Measurements from ENCODE around the gene DNAI7.

Gene DNAI7

DNA sequence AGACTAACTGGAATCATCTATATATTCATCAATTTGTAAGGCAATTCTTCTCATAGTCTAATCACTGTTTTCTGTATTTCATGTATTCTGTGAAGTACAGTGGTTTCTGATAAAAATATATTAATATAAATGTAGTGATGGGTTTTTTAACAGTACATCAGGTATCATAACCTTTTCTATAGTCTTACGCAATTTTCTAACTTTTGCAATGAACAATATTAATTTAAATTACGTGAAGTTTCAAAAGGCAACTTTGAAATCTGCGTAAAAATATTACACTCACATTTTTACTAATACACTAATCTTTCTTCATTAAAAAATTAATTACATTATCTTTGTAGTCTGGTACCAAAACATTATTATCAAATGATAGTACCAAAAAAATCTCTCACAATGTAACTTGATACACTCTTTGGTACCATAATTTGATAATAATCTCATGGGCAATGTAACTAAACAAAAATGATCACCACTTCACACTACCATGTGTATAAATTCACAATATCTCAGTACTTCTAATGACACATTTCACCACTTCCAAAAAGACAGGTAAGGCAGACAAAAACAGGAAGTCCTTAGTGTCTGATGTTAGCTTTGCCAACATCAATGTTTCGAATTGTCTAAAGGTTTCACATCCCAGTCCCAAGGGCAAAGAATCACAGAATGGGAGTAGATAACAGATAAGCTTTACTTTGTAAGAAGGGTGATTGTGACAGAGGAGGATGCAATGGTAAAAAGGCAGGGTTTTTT is 8.7 kb downstream of the DNAI7 start:
- H3K27ac ChIP-seq (ENCODE audit: low read depth, low read length): no peak overlapping the region
- no peak overlapping the region for H3K4me3 ChIP-seq (ENCODE audit: low read depth in 1 of 2, low read length in 2 of 2)

DNA sequence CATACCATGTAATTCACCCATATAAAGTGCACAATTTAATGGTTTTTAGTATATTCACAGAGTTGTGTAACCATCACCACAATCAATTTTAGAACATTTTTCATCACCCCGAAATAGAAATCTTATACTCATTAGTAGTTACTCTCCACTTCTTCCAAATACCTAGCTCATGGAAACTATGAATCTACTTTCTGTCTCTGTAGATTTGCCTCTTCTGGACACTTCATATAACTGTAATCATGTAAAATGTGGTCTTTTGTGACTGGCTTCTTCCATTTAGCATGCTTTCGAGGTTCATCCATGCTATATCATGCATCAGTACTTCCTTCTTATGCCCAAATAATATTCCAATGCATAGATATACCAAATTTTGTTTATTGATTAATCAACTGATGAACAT is 10.8 kb downstream of the DNAI7 start:
- Histone ChIP-seq H3K4me3 (ENCODE audit: low read depth in 1 of 2, low read length in 2 of 2) (no peak overlapping the region), H3K9ac (ENCODE audit: low read depth in 1 of 2, low read length in 2 of 2) (no peak overlapping the region), H3K4me1 (ENCODE audit: control insufficient read depth in 1 of 2, insufficient read depth in 2 of 2, low read length in 2 of 2) (no peaks in the 10 kb centered on the region), H3K9me3 (ENCODE audit: control insufficient read depth in 1 of 2, low read length in 2 of 2) (no peaks in the 10 kb centered on the region), H3K27ac (ENCODE audit: low read depth, low read length) (no peak overlapping the region), H3K36me3 (ENCODE audit: control insufficient read depth in 1 of 2, insufficient read depth in 2 of 2, low read length in 2 of 2) (no peaks in the 10 kb centered on the region), H3K27me3 (ENCODE audit: control insufficient read depth in 1 of 2, insufficient read depth in 2 of 2, low read length in 2 of 2) (no peaks in the 10 kb centered on the region)

More for the DNA sequence above, 8.7 kb downstream of the DNAI7 start:
- Histone ChIP-seq H3K4me1 (ENCODE audit: control insufficient read depth in 1 of 2, insufficient read depth in 2 of 2, low read length in 2 of 2) (no peaks in the 10 kb centered on the region), H3K27me3 (ENCODE audit: control insufficient read depth in 1 of 2, insufficient read depth in 2 of 2, low read length in 2 of 2) (no peaks in the 10 kb centered on the region), H3K36me3 (ENCODE audit: control insufficient read depth in 1 of 2, insufficient read depth in 2 of 2, low read length in 2 of 2) (no peaks in the 10 kb centered on the region), H3K9ac (ENCODE audit: low read depth in 1 of 2, low read length in 2 of 2) (no peak overlapping the region), H3K9me3 (ENCODE audit: control insufficient read depth in 1 of 2, low read length in 2 of 2) (no peaks in the 10 kb centered on the region)

DNA sequence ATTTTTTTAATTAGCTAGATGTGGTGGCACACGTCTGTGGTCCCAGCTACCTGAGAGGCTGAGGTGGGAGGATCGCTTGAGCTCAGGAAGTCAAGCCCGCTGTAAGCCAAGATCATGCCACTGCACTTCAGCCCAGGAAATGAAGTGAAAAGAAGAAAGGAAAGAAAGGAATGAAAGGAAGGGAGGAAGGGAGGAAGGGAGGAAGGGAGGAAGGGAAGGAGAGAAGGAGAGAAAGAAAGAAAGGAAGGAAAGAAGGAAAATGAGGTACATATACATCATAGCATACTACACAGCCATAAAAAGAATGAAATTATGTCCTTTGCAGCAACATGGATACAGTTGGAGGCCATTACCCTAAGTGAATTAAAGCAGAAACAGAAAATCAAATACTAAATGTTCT is 12.2 kb downstream of the DNAI7 start:
- Histone ChIP-seq H3K4me1 (ENCODE audit: control insufficient read depth in 1 of 2, insufficient read depth in 2 of 2, low read length in 2 of 2) (no peaks in the 10 kb centered on the region), H3K4me3 (ENCODE audit: low read depth in 1 of 2, low read length in 2 of 2) (no peak overlapping the region), H3K27ac (ENCODE audit: low read depth, low read length) (no peak overlapping the region), H3K36me3 (ENCODE audit: control insufficient read depth in 1 of 2, insufficient read depth in 2 of 2, low read length in 2 of 2) (no peaks in the 10 kb centered on the region), H3K9ac (ENCODE audit: low read depth in 1 of 2, low read length in 2 of 2) (no peak overlapping the region), H3K9me3 (ENCODE audit: control insufficient read depth in 1 of 2, low read length in 2 of 2) (no peaks in the 10 kb centered on the region), H3K27me3 (ENCODE audit: control insufficient read depth in 1 of 2, insufficient read depth in 2 of 2, low read length in 2 of 2) (no peaks in the 10 kb centered on the region)

DNA sequence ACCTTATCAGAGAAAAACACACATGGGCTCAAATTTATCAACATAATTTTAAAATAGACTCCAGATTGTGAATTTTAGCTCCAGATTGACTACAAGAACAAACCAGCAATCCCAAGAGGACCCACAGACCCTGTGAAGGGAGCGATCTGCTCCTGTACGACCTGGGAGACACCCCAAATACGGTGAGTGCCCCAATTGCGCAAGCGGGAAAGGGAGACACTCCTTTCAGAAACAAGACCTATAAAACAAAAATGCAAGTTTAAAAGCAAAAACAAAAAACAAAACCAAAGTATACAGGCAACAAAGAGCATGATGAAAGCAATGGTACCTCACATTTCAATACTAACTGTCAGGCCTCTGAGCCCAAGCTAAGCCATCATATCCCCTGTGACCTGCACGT is 32.1 kb downstream of the DNAI7 start:
- Histone ChIP-seq H3K4me3 (ENCODE audit: low read depth in 1 of 2, low read length in 2 of 2) (no peak overlapping the region), H3K4me1 (ENCODE audit: control insufficient read depth in 1 of 2, insufficient read depth in 2 of 2, low read length in 2 of 2) (no peaks in the 10 kb centered on the region), H3K27me3 (ENCODE audit: control insufficient read depth in 1 of 2, insufficient read depth in 2 of 2, low read length in 2 of 2) (no peaks in the 10 kb centered on the region), H3K27ac (ENCODE audit: low read depth, low read length) (no peak overlapping the region), H3K9ac (ENCODE audit: low read depth in 1 of 2, low read length in 2 of 2) (no peak overlapping the region), H3K36me3 (ENCODE audit: control insufficient read depth in 1 of 2, insufficient read depth in 2 of 2, low read length in 2 of 2) (no peaks in the 10 kb centered on the region), H3K9me3 (ENCODE audit: control insufficient read depth in 1 of 2, low read length in 2 of 2) (no peaks in the 10 kb centered on the region)

DNA sequence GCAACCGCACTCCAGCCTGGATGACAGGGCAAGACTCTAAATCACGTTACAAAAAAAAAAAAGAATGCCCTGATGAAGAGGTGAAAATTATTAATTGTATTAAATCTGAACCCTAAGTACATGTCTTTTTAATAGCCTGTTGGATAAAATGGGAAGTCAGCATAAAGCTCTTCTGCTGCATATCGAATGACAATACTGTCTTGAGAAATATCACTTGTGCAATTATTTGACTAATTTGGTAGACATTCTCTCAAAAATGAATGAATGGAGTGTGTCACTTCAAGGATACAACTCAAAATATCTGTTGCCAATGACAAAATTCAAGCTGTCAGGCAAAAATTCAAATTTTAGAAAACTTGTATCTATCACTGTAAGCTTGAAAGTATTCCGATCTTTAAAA is 38.9 kb downstream of the DNAI7 start:
- Histone ChIP-seq H3K36me3 (ENCODE audit: control insufficient read depth in 1 of 2, insufficient read depth in 2 of 2, low read length in 2 of 2) (no peaks in the 10 kb centered on the region), H3K4me3 (ENCODE audit: low read depth in 1 of 2, low read length in 2 of 2) (no peak overlapping the region), H3K27ac (ENCODE audit: low read depth, low read length) (no peak overlapping the region), H3K9ac (ENCODE audit: low read depth in 1 of 2, low read length in 2 of 2) (no peak overlapping the region), H3K9me3 (ENCODE audit: control insufficient read depth in 1 of 2, low read length in 2 of 2) (no peaks in the 10 kb centered on the region), H3K4me1 (ENCODE audit: control insufficient read depth in 1 of 2, insufficient read depth in 2 of 2, low read length in 2 of 2) (no peaks in the 10 kb centered on the region), H3K27me3 (ENCODE audit: control insufficient read depth in 1 of 2, insufficient read depth in 2 of 2, low read length in 2 of 2) (no peaks in the 10 kb centered on the region)

DNA sequence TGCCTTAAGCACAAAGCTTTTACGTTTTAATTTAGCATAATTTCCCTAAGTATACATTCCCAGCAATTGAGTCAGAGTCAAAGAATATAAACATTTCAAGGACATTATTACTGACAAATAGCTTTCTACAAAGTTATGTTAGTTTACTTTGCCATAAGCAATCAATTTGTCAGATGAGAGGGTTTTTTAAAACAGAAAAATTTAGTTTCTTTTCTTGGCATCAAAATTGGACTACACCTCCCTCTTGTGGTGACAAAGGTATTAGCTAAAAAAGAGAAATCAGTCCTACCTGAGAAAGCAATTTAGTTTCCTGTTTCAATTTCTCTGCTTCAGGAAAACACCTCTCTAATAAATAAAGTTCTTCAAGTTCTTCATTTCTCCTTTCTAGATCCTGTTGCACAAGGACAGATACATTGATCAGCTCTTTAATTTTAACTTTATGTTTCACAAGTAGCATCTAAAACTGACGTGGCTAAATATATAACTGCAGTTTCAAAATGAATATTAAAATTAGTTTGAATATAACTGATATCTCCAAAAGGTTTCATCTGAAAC is 39.9 kb downstream of the DNAI7 start:
- Histone ChIP-seq H3K9me3 (ENCODE audit: control insufficient read depth in 1 of 2, low read length in 2 of 2) (no peaks in the 10 kb centered on the region), H3K27me3 (ENCODE audit: control insufficient read depth in 1 of 2, insufficient read depth in 2 of 2, low read length in 2 of 2) (no peaks in the 10 kb centered on the region), H3K36me3 (ENCODE audit: control insufficient read depth in 1 of 2, insufficient read depth in 2 of 2, low read length in 2 of 2) (no peaks in the 10 kb centered on the region), H3K4me3 (ENCODE audit: low read depth in 1 of 2, low read length in 2 of 2) (no peak overlapping the region), H3K9ac (ENCODE audit: low read depth in 1 of 2, low read length in 2 of 2) (no peak overlapping the region), H3K4me1 (ENCODE audit: control insufficient read depth in 1 of 2, insufficient read depth in 2 of 2, low read length in 2 of 2) (no peaks in the 10 kb centered on the region), H3K27ac (ENCODE audit: low read depth, low read length) (no peak overlapping the region)

DNA sequence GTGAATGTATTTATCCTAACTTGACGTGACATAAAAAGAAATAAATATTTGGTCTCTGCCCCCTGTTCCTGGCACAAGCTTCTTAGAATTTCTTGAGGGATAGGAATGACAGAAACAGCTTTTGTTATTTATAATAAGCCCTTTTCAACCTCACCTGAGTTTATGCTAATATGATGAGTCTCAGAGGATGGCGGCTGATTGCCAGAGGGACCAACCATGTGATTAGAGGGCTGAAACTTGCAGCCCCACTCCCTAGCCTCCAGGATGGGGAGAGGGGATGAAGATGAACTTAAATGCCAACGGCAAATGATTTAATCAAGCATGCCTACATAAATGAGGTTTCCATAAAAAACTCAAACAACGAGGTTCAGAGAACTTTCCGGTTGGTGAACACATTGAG is 42.9 kb downstream of the DNAI7 start:
- no peak overlapping the region for H3K4me3 ChIP-seq (ENCODE audit: low read depth in 1 of 2, low read length in 2 of 2)
- no peak overlapping the region for H3K9ac ChIP-seq (ENCODE audit: low read depth in 1 of 2, low read length in 2 of 2)
- H3K4me1 ChIP-seq (ENCODE audit: control insufficient read depth in 1 of 2, insufficient read depth in 2 of 2, low read length in 2 of 2): no peaks in the 10 kb centered on the region
- H3K9me3 ChIP-seq (ENCODE audit: control insufficient read depth in 1 of 2, low read length in 2 of 2): no peaks in the 10 kb centered on the region
- no peaks in the 10 kb centered on the region for H3K36me3 ChIP-seq (ENCODE audit: control insufficient read depth in 1 of 2, insufficient read depth in 2 of 2, low read length in 2 of 2)
- no peak overlapping the region for H3K27ac ChIP-seq (ENCODE audit: low read depth, low read length)
- no peaks in the 10 kb centered on the region for H3K27me3 ChIP-seq (ENCODE audit: control insufficient read depth in 1 of 2, insufficient read depth in 2 of 2, low read length in 2 of 2)

DNA sequence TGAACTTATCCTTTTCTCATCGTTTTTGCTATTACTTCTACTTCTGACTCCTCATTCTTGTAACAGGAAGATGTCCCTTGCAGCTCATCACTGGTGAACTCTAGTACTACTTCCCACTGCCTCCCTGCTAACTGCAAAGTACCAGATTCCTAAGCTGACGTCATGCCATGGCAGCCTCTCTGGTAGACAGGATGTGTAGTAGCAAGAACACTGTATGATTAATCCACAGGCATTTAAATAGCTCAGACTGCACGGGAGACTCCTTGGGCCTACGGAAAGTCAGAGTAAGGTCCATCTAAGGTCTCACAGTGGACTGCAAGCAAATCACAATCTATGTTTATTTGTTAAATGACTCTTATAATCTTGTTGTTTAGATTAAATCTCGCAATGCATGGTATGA is 43.5 kb downstream of the DNAI7 start:
- Histone ChIP-seq H3K9me3 (ENCODE audit: control insufficient read depth in 1 of 2, low read length in 2 of 2) (no peaks in the 10 kb centered on the region), H3K27ac (ENCODE audit: low read depth, low read length) (no peak overlapping the region), H3K27me3 (ENCODE audit: control insufficient read depth in 1 of 2, insufficient read depth in 2 of 2, low read length in 2 of 2) (no peaks in the 10 kb centered on the region), H3K4me1 (ENCODE audit: control insufficient read depth in 1 of 2, insufficient read depth in 2 of 2, low read length in 2 of 2) (no peaks in the 10 kb centered on the region), H3K9ac (ENCODE audit: low read depth in 1 of 2, low read length in 2 of 2) (no peak overlapping the region), H3K4me3 (ENCODE audit: low read depth in 1 of 2, low read length in 2 of 2) (no peak overlapping the region), H3K36me3 (ENCODE audit: control insufficient read depth in 1 of 2, insufficient read depth in 2 of 2, low read length in 2 of 2) (no peaks in the 10 kb centered on the region)

DNA sequence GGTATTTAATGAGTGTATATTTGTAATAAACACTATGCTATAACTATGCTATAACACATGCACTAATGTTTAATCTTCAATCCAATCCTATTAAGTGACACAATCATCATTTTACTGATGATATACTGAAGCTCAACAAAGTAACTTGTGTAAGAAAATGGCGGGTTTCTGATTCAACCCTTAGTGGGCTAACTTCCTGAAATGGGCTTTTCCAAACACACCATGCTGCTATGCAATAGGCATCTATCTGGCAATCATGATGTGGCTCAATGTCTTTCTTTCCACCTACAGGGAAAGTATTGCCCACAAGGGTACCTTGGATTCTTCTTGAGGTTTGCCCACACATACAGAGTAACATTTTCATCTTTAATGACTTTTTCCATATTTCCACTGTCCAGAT is 48.3 kb downstream of the DNAI7 start:
- Histone ChIP-seq H3K9me3 (ENCODE audit: control insufficient read depth in 1 of 2, low read length in 2 of 2) (no peaks in the 10 kb centered on the region), H3K4me3 (ENCODE audit: low read depth in 1 of 2, low read length in 2 of 2) (no peak overlapping the region), H3K27me3 (ENCODE audit: control insufficient read depth in 1 of 2, insufficient read depth in 2 of 2, low read length in 2 of 2) (no peaks in the 10 kb centered on the region), H3K36me3 (ENCODE audit: control insufficient read depth in 1 of 2, insufficient read depth in 2 of 2, low read length in 2 of 2) (no peaks in the 10 kb centered on the region), H3K27ac (ENCODE audit: low read depth, low read length) (no peak overlapping the region), H3K9ac (ENCODE audit: low read depth in 1 of 2, low read length in 2 of 2) (no peak overlapping the region), H3K4me1 (ENCODE audit: control insufficient read depth in 1 of 2, insufficient read depth in 2 of 2, low read length in 2 of 2) (no peaks in the 10 kb centered on the region)

DNA sequence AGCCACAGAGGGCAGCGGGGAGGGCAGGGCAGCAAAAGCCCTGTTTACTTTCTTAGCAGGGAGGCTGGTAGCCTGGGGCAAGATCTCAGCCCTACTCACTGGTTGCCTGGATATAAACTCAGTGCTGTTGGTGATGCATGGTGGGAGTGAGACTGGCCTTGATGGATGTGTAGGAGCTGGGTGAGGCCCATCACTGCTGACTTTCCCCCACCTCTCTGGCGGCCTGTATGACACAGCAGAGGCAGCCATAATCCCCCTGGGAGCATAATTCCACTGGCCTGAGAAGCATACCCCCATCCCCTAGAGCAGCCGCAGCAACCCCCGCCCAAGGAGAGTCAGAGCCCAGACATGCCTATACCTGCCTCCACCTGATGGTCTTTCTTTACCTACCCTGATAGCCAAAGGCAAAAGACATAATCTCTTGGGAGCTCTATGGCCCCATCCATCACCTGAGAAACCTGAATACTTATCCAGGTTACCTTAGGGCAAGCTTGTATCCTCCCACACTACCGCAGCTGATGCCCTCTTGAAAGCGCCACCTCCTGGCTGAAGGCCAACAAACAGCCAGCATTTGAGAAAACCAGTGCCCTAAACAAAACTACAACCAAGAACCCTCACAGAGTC is 59.3 kb downstream of the DNAI7 start:
- Histone ChIP-seq H3K9ac (ENCODE audit: low read depth in 1 of 2, low read length in 2 of 2) (no peak overlapping the region), H3K4me1 (ENCODE audit: control insufficient read depth in 1 of 2, insufficient read depth in 2 of 2, low read length in 2 of 2) (no peaks in the 10 kb centered on the region), H3K9me3 (ENCODE audit: control insufficient read depth in 1 of 2, low read length in 2 of 2) (no peaks in the 10 kb centered on the region), H3K36me3 (ENCODE audit: control insufficient read depth in 1 of 2, insufficient read depth in 2 of 2, low read length in 2 of 2) (no peaks in the 10 kb centered on the region), H3K4me3 (ENCODE audit: low read depth in 1 of 2, low read length in 2 of 2) (no peak overlapping the region), H3K27ac (ENCODE audit: low read depth, low read length) (no peak overlapping the region), H3K27me3 (ENCODE audit: control insufficient read depth in 1 of 2, insufficient read depth in 2 of 2, low read length in 2 of 2) (no peaks in the 10 kb centered on the region)

All from duodenal mucosa (tissue), 2 donors.